Kidney (tissue), 14 donors: ENCODE measurements around the gene MAST3. TPM values are rescaled to one million over a fixed set of nuclear protein-coding genes. Genes with fewer than 3 reads are reported as not detected.

Experiments
- DNase-seq, 5 donors: peaks; one replicate each; pipeline ENCODE4 v3.0.0-alpha.2; 2013 to 2020
- FAIRE-seq: peaks from 2 replicates; lab custom pipeline; 2012; peaks lifted over from hg19 to GRCh38; lab: Jason Lieb, UNC
- H3K27ac ChIP-seq, 2 donors: one replicate each; pipeline ENCODE4 v1.7.0; 2013; ENCODE audit warnings: low read depth in 2 of 2, low read length in 2 of 2, inconsistent platforms in 1 of 2
- H3K27me3 ChIP-seq: one replicate; pipeline ENCODE4 v1.7.1; 2013; ENCODE audit warnings: low read length, inconsistent platforms; ENCODE audit not compliant: control insufficient read depth, insufficient read depth
- H3K36me3 ChIP-seq, 3 donors: one replicate each; pipeline versions ENCODE4 v1.7.0 to v1.7.1; 2013; ENCODE audit warnings: low read length in 3 of 3, control low read depth in 1 of 3, inconsistent platforms in 1 of 3; ENCODE audit not compliant: insufficient read depth in 3 of 3, control insufficient read depth in 2 of 3
- H3K4me1 ChIP-seq, 3 donors: one replicate each; pipeline versions ENCODE4 v1.7.0 to v1.7.1; 2013; ENCODE audit warnings: low read length in 3 of 3, inconsistent platforms in 1 of 3, low read depth in 1 of 3; ENCODE audit not compliant: control insufficient read depth in 2 of 3, insufficient read depth in 2 of 3
- H3K4me3 ChIP-seq, 3 donors: one replicate each; pipeline versions ENCODE4 v1.7.0 to v1.8.1; 2013; ENCODE audit warnings: low read length in 3 of 3, control low read depth in 1 of 3, inconsistent platforms in 1 of 3
- H3K9ac ChIP-seq, 3 donors: one replicate each; pipeline versions ENCODE4 v1.7.0 to v1.7.1; 2013; ENCODE audit warnings: low read length in 3 of 3, control low read depth in 1 of 3, inconsistent platforms in 1 of 3
- H3K9me3 ChIP-seq, 3 donors: one replicate each; pipeline versions ENCODE4 v1.7.0 to v1.7.1; 2013; ENCODE audit warnings: low read length in 3 of 3, control low read depth in 1 of 3, inconsistent platforms in 1 of 3; ENCODE audit not compliant: control insufficient read depth in 2 of 3, insufficient read depth in 1 of 3
- CTCF ChIP-seq: IDR thresholded peaks from 3 replicates; pipeline ENCODE4 v1.5.1; 2012; ENCODE audit warnings: mild to moderate bottlenecking, moderate library complexity, borderline replicate concordance; ENCODE audit not compliant: insufficient read depth; ENCODE audit errors: extremely low read depth
- intact Hi-C: fragments of 100-400 bp; cut with DNase I; formaldehyde crosslinking; loops from one replicate; pipeline ENCODE4 v1.11.1; 2022
- polyA plus RNA-seq: library from polyadenylated mRNA; stranded (reverse); fragments of 350-450 nt; fragmentation: Illumina TruSeq; extraction: RNeasy Lipid Tissue Mini Kit (QIAGEN cat#74804); gene quantifications from one replicate; pipeline ENCODE4 v1.2.3, GENCODE V29; 2014; ENCODE audit warnings: low read depth, low replicate concordance; ENCODE audit not compliant: insufficient read depth
- total RNA-seq: library from RNA; stranded (reverse); fragmentation: NEBNext Ultra II Directional; extraction: Animal tissue kit (Norgen Biotek cat#: 25700); gene quantifications from one replicate; pipeline ENCODE4 v1.2.1, GENCODE V29; 2021
- donor health status: control.
- donor health status: control.
- donor health status: control.
- donor health status: control.
- donor health status: control.
- donor health status: DM: yes; HTN: yes; CAD: no.
- donor health status: Normal renal cell carcinoma (clear cell type).

Gene MAST3
- total and polyA plus RNA-seq, 2 donors from 2014 or later = 5.6 to 16.0 TPM

- no peak for FAIRE-seq
- no peaks in the 10 kb centered on the region for H3K9me3 ChIP-seq
- H3K36me3 ChIP-seq = no peaks in the 10 kb centered on the region
- intact Hi-C loops = no loop called here
- DNase-seq = no peak
- H3K27ac ChIP-seq = no peak overlapping the region
- peaks cover 0 to 8% (median 0%) of the 10 kb centered on the region in 3 donors for H3K4me1 ChIP-seq
- H3K4me3 ChIP-seq = no peak overlapping the region
- no peak overlapping the region for H3K9ac ChIP-seq
- peaks cover under 1% of the 10 kb centered on the region for H3K27me3 ChIP-seq
- no peak for TF ChIP-seq CTCF
These were observed 4.0 kb upstream of the MAST3 start for GRCh38 chr19:18093439-18094161.

- H3K9ac ChIP-seq = no peak overlapping the region
- no peak overlapping the region for H3K27ac ChIP-seq
- H3K4me1 ChIP-seq = peaks cover 0 to 13% (median 0%) of the 10 kb centered on the region in 3 donors
- intact Hi-C loops = no loop called here
- no peaks in the 10 kb centered on the region for H3K36me3 ChIP-seq
- DNase-seq (no peak), FAIRE-seq (no peak)
- H3K4me3 ChIP-seq = no peak overlapping the region
- peaks cover 7% of the 10 kb centered on the region for H3K27me3 ChIP-seq
- no peak for TF ChIP-seq CTCF
- H3K9me3 ChIP-seq = no peaks in the 10 kb centered on the region
These were observed 1.3 kb upstream of the MAST3 start for GRCh38 chr19:18096258-18096657.

- FAIRE-seq (no peak), DNase-seq (no peak)
- Histone ChIP-seq H3K36me3 (no peaks in the 10 kb centered on the region), H3K27me3 (peaks cover 7% of the 10 kb centered on the region), H3K4me1 (peaks cover 0 to 13% (median 0%) of the 10 kb centered on the region in 3 donors), H3K4me3 (peak overlapping the region in 2 of 3 donors; percentile 71 to 74), H3K27ac (no peak overlapping the region), H3K9me3 (no peaks in the 10 kb centered on the region), H3K9ac (peak overlapping the region in 2 of 3 donors; percentile 34 to 77)
- no peak for TF ChIP-seq CTCF
- intact Hi-C loops = no loop called here
These were observed 664 bp downstream of the MAST3 start for GRCh38 chr19:18097993-18098890.
